ENCODE measurements around the gene FBXO17. TPM values are rescaled to one million over a fixed set of nuclear protein-coding genes. Genes with fewer than 3 reads are reported as not detected.

The FBXO17 gene
- polyA plus RNA-seq, 2 donors: 5.4 to 6.1 TPM

DNA sequence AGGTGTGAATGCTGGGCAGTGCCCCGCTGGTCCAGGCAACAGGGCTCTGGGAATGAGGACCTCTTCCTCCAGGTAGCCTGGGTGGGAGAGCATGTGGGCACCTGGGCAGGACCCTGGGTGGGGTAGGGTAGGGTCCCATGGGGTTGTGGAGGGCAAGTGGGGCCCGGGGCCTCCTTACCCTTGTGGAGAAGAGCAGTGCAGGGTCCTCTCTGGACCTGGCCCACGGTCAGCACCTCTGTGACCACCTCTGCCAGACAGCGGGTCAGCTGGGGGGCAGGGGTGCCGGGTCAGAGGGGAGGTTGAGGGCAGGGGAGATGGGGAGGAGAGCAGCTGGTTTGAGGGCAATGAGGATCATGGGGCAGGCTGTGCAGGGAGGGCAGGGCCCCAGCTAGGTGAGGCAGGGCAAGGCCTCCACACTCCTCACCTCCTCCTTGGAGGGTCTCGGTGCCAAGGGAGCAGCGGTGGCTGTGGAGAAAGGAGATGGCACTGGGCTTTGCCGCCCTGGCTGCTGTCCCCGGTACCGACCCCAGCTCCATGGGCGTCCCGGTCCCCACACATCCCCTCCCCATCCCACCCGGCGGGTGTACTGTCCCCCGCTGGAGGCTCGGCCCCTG lies 64.0 kb downstream of the FBXO17 start:
- H3K36me3 ChIP-seq (ENCODE audit: control insufficient read depth in 2 of 2, insufficient read depth in 2 of 2, low read length in 1 of 2): peaks cover 3 to 29% of the 10 kb centered on the region in 2 donors
- no peaks in the 10 kb centered on the region for H3K27me3 ChIP-seq (ENCODE audit: control insufficient read depth in 1 of 2, insufficient read depth in 2 of 2, low read length in 2 of 2)
- WGBS, 2 donors: 59 to 65% methylated on average over 15 to 16 of the region's 16 CpGs
- no peak overlapping the region for H3K27ac ChIP-seq (ENCODE audit: low read depth in 2 of 2, low read length in 1 of 2)
- no peak overlapping the region for H3K4me3 ChIP-seq (ENCODE audit: low read depth in 1 of 2, low read length in 2 of 2)
- H3K9me3 ChIP-seq (ENCODE audit: control insufficient read depth in 2 of 2, insufficient read depth in 1 of 2, low read depth in 1 of 2, low read length in 1 of 2): no peaks in the 10 kb centered on the region
- peaks cover 0 to 2% of the 10 kb centered on the region in 2 donors for H3K4me1 ChIP-seq (ENCODE audit: control insufficient read depth in 2 of 2, insufficient read depth in 2 of 2, low read length in 1 of 2)

DNA sequence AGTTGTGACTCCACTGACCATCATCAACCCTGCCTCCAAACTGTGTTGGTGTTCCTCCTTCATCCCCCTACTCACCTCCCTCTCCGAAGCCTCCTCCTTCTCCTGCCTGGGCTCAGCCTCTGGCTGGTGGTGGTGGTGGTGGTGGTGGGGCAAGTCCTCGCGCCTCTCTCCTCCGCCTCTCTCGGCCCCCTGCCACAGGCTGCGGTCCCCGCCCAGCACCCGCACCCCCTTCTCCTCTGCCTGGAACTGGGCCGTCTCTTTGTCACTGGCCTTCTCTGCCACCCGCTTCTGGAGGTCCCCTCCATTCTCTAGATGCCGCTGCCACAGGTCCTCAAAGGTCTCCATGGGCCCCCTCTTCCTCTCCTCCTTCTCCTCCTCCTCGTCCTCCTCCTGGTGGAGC lies 65.1 kb downstream of the FBXO17 start:
- H3K27ac ChIP-seq (ENCODE audit: low read depth in 2 of 2, low read length in 1 of 2): no peak overlapping the region
- no peak overlapping the region for H3K4me3 ChIP-seq (ENCODE audit: low read depth in 1 of 2, low read length in 2 of 2)
- 93 to 95% methylated on average over 12 of the region's 12 CpGs for WGBS, 2 donors
- peaks cover 0 to 2% of the 10 kb centered on the region in 2 donors for H3K4me1 ChIP-seq (ENCODE audit: control insufficient read depth in 2 of 2, insufficient read depth in 2 of 2, low read length in 1 of 2)
- no peaks in the 10 kb centered on the region for H3K9me3 ChIP-seq (ENCODE audit: control insufficient read depth in 2 of 2, insufficient read depth in 1 of 2, low read depth in 1 of 2, low read length in 1 of 2)
- H3K27me3 ChIP-seq (ENCODE audit: control insufficient read depth in 1 of 2, insufficient read depth in 2 of 2, low read length in 2 of 2): no peaks in the 10 kb centered on the region
- peaks cover 3 to 28% of the 10 kb centered on the region in 2 donors for H3K36me3 ChIP-seq (ENCODE audit: control insufficient read depth in 2 of 2, insufficient read depth in 2 of 2, low read length in 1 of 2)

DNA sequence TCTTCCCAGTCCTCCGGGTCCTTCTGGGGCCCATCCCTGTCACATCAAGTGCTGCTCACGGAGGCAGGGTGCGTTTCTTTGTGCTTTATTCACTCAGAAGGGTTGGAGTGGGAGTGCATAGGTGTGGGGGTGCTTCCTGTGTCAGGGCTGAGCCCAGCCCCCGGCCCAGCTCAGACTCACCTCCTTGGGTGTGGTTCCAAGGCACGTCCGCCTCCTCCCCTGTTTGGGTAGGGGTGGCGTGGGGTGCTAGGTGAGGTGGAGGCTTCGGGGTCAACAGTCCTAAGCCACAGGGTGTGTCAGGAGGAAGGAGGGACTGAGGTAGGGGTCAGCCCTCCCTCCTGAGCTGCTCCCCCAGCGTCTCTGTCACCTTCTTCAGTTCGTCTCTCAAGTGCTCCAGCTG lies 66.6 kb downstream of the FBXO17 start:
- H3K27me3 ChIP-seq (ENCODE audit: control insufficient read depth in 1 of 2, insufficient read depth in 2 of 2, low read length in 2 of 2): no peaks in the 10 kb centered on the region
- H3K27ac ChIP-seq (ENCODE audit: low read depth in 2 of 2, low read length in 1 of 2): no peak overlapping the region
- no peaks in the 10 kb centered on the region for H3K9me3 ChIP-seq (ENCODE audit: control insufficient read depth in 2 of 2, insufficient read depth in 1 of 2, low read depth in 1 of 2, low read length in 1 of 2)
- H3K4me1 ChIP-seq (ENCODE audit: control insufficient read depth in 2 of 2, insufficient read depth in 2 of 2, low read length in 1 of 2): peaks cover 2 to 4% of the 10 kb centered on the region in 2 donors
- 64 to 68% methylated on average over 9 to 10 of the region's 10 CpGs for WGBS, 2 donors
- peaks cover 3 to 32% of the 10 kb centered on the region in 2 donors for H3K36me3 ChIP-seq (ENCODE audit: control insufficient read depth in 2 of 2, insufficient read depth in 2 of 2, low read length in 1 of 2)
- no peak overlapping the region for H3K4me3 ChIP-seq (ENCODE audit: low read depth in 1 of 2, low read length in 2 of 2)

DNA sequence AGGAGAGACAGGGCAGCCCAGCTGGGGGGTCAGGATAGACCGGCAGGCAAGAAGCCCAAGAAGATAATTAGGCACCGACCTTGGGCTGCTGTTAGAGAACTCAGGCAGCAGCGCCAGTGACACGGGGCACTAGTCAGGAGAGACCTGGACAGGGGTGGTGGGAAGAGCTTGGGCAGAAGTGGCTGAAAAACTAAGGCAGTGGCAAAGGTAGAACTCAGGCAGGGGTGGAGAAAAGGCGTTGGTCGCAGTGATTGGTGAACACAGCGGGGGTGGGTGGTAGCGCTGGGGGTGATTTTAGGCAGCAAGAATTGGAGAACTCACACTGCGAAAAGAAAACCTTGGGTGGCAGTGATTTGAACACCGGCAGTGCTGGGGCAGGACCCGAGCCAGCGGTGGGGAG lies 67.9 kb downstream of the FBXO17 start:
- Histone ChIP-seq H3K27me3 (ENCODE audit: control insufficient read depth in 1 of 2, insufficient read depth in 2 of 2, low read length in 2 of 2) (no peaks in the 10 kb centered on the region), H3K4me3 (ENCODE audit: low read depth in 1 of 2, low read length in 2 of 2) (no peak overlapping the region), H3K9me3 (ENCODE audit: control insufficient read depth in 2 of 2, insufficient read depth in 1 of 2, low read depth in 1 of 2, low read length in 1 of 2) (no peaks in the 10 kb centered on the region), H3K4me1 (ENCODE audit: control insufficient read depth in 2 of 2, insufficient read depth in 2 of 2, low read length in 1 of 2) (peaks cover 2 to 4% of the 10 kb centered on the region in 2 donors), H3K36me3 (ENCODE audit: control insufficient read depth in 2 of 2, insufficient read depth in 2 of 2, low read length in 1 of 2) (peaks cover 3 to 32% of the 10 kb centered on the region in 2 donors), H3K27ac (ENCODE audit: low read depth in 2 of 2, low read length in 1 of 2) (no peak overlapping the region)
- 94 to 95% methylated on average over 12 of the region's 12 CpGs for WGBS, 2 donors

GRCh38 chr19:38907227-38907626 lies 68.3 kb downstream of the FBXO17 start:
- Histone ChIP-seq H3K4me3 (ENCODE audit: low read depth in 1 of 2, low read length in 2 of 2) (no peak overlapping the region), H3K9me3 (ENCODE audit: control insufficient read depth in 2 of 2, insufficient read depth in 1 of 2, low read depth in 1 of 2, low read length in 1 of 2) (no peaks in the 10 kb centered on the region), H3K4me1 (ENCODE audit: control insufficient read depth in 2 of 2, insufficient read depth in 2 of 2, low read length in 1 of 2) (peaks cover 2 to 4% of the 10 kb centered on the region in 2 donors), H3K27ac (ENCODE audit: low read depth in 2 of 2, low read length in 1 of 2) (no peak overlapping the region), H3K27me3 (ENCODE audit: control insufficient read depth in 1 of 2, insufficient read depth in 2 of 2, low read length in 2 of 2) (no peaks in the 10 kb centered on the region), H3K36me3 (ENCODE audit: control insufficient read depth in 2 of 2, insufficient read depth in 2 of 2, low read length in 1 of 2) (peaks cover 3 to 32% of the 10 kb centered on the region in 2 donors)
- WGBS, 2 donors: 93 to 94% methylated on average over 29 of the region's 29 CpGs

- peaks cover 0 to 4% of the 10 kb centered on the region in 2 donors for H3K4me1 ChIP-seq (ENCODE audit: control insufficient read depth in 2 of 2, insufficient read depth in 2 of 2, low read length in 1 of 2)
- no peak overlapping the region for H3K4me3 ChIP-seq (ENCODE audit: low read depth in 1 of 2, low read length in 2 of 2)
- no peak overlapping the region for H3K27ac ChIP-seq (ENCODE audit: low read depth in 2 of 2, low read length in 1 of 2)
- H3K36me3 ChIP-seq (ENCODE audit: control insufficient read depth in 2 of 2, insufficient read depth in 2 of 2, low read length in 1 of 2): peaks cover 3 to 32% of the 10 kb centered on the region in 2 donors
- 94 to 95% methylated on average over 4 of the region's 4 CpGs for whole genome bisulfite sequencing, 2 donors
- H3K9me3 ChIP-seq (ENCODE audit: control insufficient read depth in 2 of 2, insufficient read depth in 1 of 2, low read depth in 1 of 2, low read length in 1 of 2): no peaks in the 10 kb centered on the region
- no peaks in the 10 kb centered on the region for H3K27me3 ChIP-seq (ENCODE audit: control insufficient read depth in 1 of 2, insufficient read depth in 2 of 2, low read length in 2 of 2)
Measured at GRCh38 chr19:38905620-38906019, 69.9 kb downstream of the FBXO17 start.

GRCh38 chr19:38904581-38905539 lies 70.7 kb downstream of the FBXO17 start:
- 87 to 89% methylated on average over 35 of the region's 35 CpGs for WGBS, 2 donors
- Histone ChIP-seq H3K4me3 (ENCODE audit: low read depth in 1 of 2, low read length in 2 of 2) (no peak overlapping the region), H3K27me3 (ENCODE audit: control insufficient read depth in 1 of 2, insufficient read depth in 2 of 2, low read length in 2 of 2) (no peaks in the 10 kb centered on the region), H3K4me1 (ENCODE audit: control insufficient read depth in 2 of 2, insufficient read depth in 2 of 2, low read length in 1 of 2) (peaks cover 0 to 4% of the 10 kb centered on the region in 2 donors), H3K27ac (ENCODE audit: low read depth in 2 of 2, low read length in 1 of 2) (no peak overlapping the region), H3K36me3 (ENCODE audit: control insufficient read depth in 2 of 2, insufficient read depth in 2 of 2, low read length in 1 of 2) (peaks cover 3 to 30% of the 10 kb centered on the region in 2 donors), H3K9me3 (ENCODE audit: control insufficient read depth in 2 of 2, insufficient read depth in 1 of 2, low read depth in 1 of 2, low read length in 1 of 2) (no peaks in the 10 kb centered on the region)

DNA sequence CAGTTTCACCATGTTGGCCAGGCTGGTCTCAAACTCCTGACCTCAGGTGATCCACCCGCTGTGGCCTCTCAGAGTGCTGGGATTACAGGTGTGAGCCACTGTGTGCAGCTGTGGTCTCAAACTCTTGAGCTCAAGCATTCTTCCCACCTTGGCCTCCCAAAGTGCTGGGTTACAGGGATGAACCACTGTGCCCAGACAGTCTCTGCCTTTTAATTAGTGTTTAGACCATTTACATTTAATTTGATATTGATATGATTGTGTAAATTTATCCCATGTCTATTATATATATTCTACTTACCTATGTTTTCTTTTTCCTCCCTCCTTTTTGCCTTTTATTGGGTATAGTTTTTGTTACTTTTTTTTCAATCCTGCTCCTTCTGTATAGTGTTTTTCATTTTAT lies 73.9 kb downstream of the FBXO17 start:
- H3K4me3 ChIP-seq (ENCODE audit: low read depth in 1 of 2, low read length in 2 of 2): no peak overlapping the region
- no peaks in the 10 kb centered on the region for H3K27me3 ChIP-seq (ENCODE audit: control insufficient read depth in 1 of 2, insufficient read depth in 2 of 2, low read length in 2 of 2)
- H3K27ac ChIP-seq (ENCODE audit: low read depth in 2 of 2, low read length in 1 of 2): no peak overlapping the region
- H3K36me3 ChIP-seq (ENCODE audit: control insufficient read depth in 2 of 2, insufficient read depth in 2 of 2, low read length in 1 of 2): peaks cover 3 to 10% of the 10 kb centered on the region in 2 donors
- 100% methylated on average over 1 of the region's 1 CpG for WGBS, 2 donors
- H3K4me1 ChIP-seq (ENCODE audit: control insufficient read depth in 2 of 2, insufficient read depth in 2 of 2, low read length in 1 of 2): peaks cover 8 to 10% of the 10 kb centered on the region in 2 donors
- no peaks in the 10 kb centered on the region for H3K9me3 ChIP-seq (ENCODE audit: control insufficient read depth in 2 of 2, insufficient read depth in 1 of 2, low read depth in 1 of 2, low read length in 1 of 2)

DNA sequence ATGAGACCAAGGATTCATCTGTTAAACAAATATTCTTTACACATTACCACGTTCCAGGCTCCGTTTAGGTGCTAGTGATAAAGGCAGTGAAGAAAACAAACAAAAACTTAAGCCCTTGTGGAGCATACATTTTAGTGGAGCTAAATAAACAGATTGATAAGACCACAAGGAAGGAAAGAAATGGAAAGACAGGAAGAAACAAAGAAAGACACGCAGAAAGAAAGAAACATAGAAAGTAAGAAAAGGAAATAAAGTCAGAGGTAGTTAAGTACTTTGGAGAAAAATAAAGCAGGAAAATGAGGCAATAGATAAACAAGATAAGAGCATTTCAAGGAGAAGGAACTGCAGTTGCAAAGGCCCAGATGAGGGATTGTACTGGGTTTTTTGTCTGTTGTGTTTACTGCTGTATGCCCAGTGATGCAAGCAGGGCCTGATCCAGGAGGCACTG lies 74.8 kb downstream of the FBXO17 start:
- Histone ChIP-seq H3K27ac (ENCODE audit: low read depth in 2 of 2, low read length in 1 of 2) (no peak overlapping the region), H3K36me3 (ENCODE audit: control insufficient read depth in 2 of 2, insufficient read depth in 2 of 2, low read length in 1 of 2) (peaks cover 3 to 11% of the 10 kb centered on the region in 2 donors), H3K4me1 (ENCODE audit: control insufficient read depth in 2 of 2, insufficient read depth in 2 of 2, low read length in 1 of 2) (peaks cover 8 to 10% of the 10 kb centered on the region in 2 donors), H3K27me3 (ENCODE audit: control insufficient read depth in 1 of 2, insufficient read depth in 2 of 2, low read length in 2 of 2) (no peaks in the 10 kb centered on the region), H3K9me3 (ENCODE audit: control insufficient read depth in 2 of 2, insufficient read depth in 1 of 2, low read depth in 1 of 2, low read length in 1 of 2) (no peaks in the 10 kb centered on the region), H3K4me3 (ENCODE audit: low read depth in 1 of 2, low read length in 2 of 2) (peak overlapping the region in 1 of 2 donors; percentile 86)
- WGBS, 2 donors: 20 to 23% methylated on average over 3 of the region's 3 CpGs

All from esophagus (tissue), 2 donors.